Astrocyte (in vitro differentiated cells and primary cell): ENCODE results near the gene MAP1S. TPM values are rescaled to one million over a fixed set of nuclear protein-coding genes. Genes with fewer than 3 reads are reported as not detected.

Experiments used
- DNase-seq: peaks from one replicate; pipeline ENCODE4 v3.0.0-alpha.2; 2010; ENCODE audit warnings: low read depth
- FAIRE-seq: peaks from 2 replicates; lab custom pipeline; 2011; peaks lifted over from hg19 to GRCh38; lab: Jason Lieb, UNC
- H2AFZ ChIP-seq: 2 replicates; pipeline ENCODE4 v1.6.0; 2012; ENCODE audit warnings: low read depth, low read length, inconsistent platforms
- H3K27ac ChIP-seq: 2 replicates; pipeline ENCODE4 v1.5.1; 2011; ENCODE audit warnings: low read depth, low read length, inconsistent platforms
- H3K27me3 ChIP-seq: 2 replicates; pipeline ENCODE4 v1.6.0; 2011; ENCODE audit warnings: low read length, inconsistent platforms; ENCODE audit not compliant: insufficient read depth
- H3K36me3 ChIP-seq: 2 replicates; pipeline ENCODE4 v1.5.1; 2011; ENCODE audit warnings: low read length, inconsistent platforms; ENCODE audit not compliant: insufficient read depth
- H3K4me1 ChIP-seq: 2 replicates; pipeline ENCODE4 v1.5.1; 2011; ENCODE audit warnings: low read length, inconsistent platforms; ENCODE audit not compliant: insufficient read depth
- H3K4me2 ChIP-seq: 2 replicates; pipeline ENCODE4 v1.6.0; 2012; ENCODE audit warnings: low read length, inconsistent platforms
- H3K4me3 ChIP-seq: 2 replicates; pipeline ENCODE4 v1.5.1; 2011; ENCODE audit warnings: low read depth, mild to moderate bottlenecking, low read length, inconsistent platforms; ENCODE audit not compliant: insufficient read depth
- H3K79me2 ChIP-seq: 2 replicates; pipeline ENCODE4 v1.6.0; 2012; ENCODE audit warnings: mild to moderate bottlenecking, low read length, inconsistent platforms; ENCODE audit not compliant: insufficient read depth
- H3K9ac ChIP-seq: 2 replicates; pipeline ENCODE4 v1.6.0; 2012; ENCODE audit warnings: mild to moderate bottlenecking, low read length, inconsistent platforms
- H3K9me3 ChIP-seq: 2 replicates; pipeline ENCODE4 v1.5.1; 2012; ENCODE audit warnings: low read depth, mild to moderate bottlenecking, low read length, inconsistent platforms; ENCODE audit not compliant: insufficient read depth
- H4K20me1 ChIP-seq: 2 replicates; pipeline ENCODE4 v1.6.0; 2012; ENCODE audit warnings: low read length, inconsistent platforms; ENCODE audit not compliant: insufficient read depth
- H3K27ac Mint-ChIP-seq: one replicate; pipeline ENCODE4 v1.8.0; 2021; ENCODE audit warnings: mild to moderate bottlenecking, mixed read lengths; ENCODE audit not compliant: unreplicated experiment
- H3K27me3 Mint-ChIP-seq: one replicate; pipeline ENCODE4 v1.8.0; 2021; ENCODE audit warnings: low read depth, mixed read lengths; ENCODE audit not compliant: unreplicated experiment
- H3K36me3 Mint-ChIP-seq: one replicate; pipeline ENCODE4 v1.8.0; 2021; ENCODE audit warnings: low read depth, mixed read lengths; ENCODE audit not compliant: unreplicated experiment
- H3K4me1 Mint-ChIP-seq: one replicate; pipeline ENCODE4 v1.8.0; 2021; ENCODE audit warnings: low read depth, mixed read lengths; ENCODE audit not compliant: unreplicated experiment
- H3K4me3 Mint-ChIP-seq: one replicate; pipeline ENCODE4 v1.8.0; 2021; ENCODE audit warnings: mild to moderate bottlenecking, moderate library complexity, mixed read lengths; ENCODE audit not compliant: unreplicated experiment
- H3K9me3 Mint-ChIP-seq: one replicate; pipeline ENCODE4 v1.8.0; 2021; ENCODE audit warnings: mild to moderate bottlenecking, mixed read lengths; ENCODE audit not compliant: unreplicated experiment
- CTCF ChIP-seq: IDR thresholded peaks from 2 replicates; pipeline ENCODE4 v1.5.1; 2011; ENCODE audit warnings: low read depth, mild to moderate bottlenecking, inconsistent platforms, low read length, moderate library complexity; ENCODE audit not compliant: insufficient read depth
- EZH2 ChIP-seq: IDR thresholded peaks from 2 replicates; pipeline ENCODE4 v1.6.1; 2012; ENCODE audit warnings: mild to moderate bottlenecking, low read length, inconsistent platforms; ENCODE audit not compliant: insufficient read depth
- total RNA-seq: library from RNA; stranded (reverse); gene quantifications from 2 replicates; pipeline ENCODE4 v1.2.1, GENCODE V29; 2021

MAP1S gene
- total RNA-seq, 1 donor from 2014 or later = 82.2 TPM

- Histone ChIP-seq H4K20me1 (no peaks in the 10 kb centered on the region), H2AFZ (no peak overlapping the region), H3K9me3 (no peaks in the 10 kb centered on the region), H3K27me3 (no peaks in the 10 kb centered on the region), H3K9ac (no peak overlapping the region), H3K4me3 (no peak overlapping the region), H3K36me3 (no peaks in the 10 kb centered on the region), H3K4me1 (peaks cover 6% of the 10 kb centered on the region), H3K79me2 (no peaks in the 10 kb centered on the region), H3K27ac (no peak overlapping the region), H3K4me2 (no peak overlapping the region)
- FAIRE-seq (no peak), DNase-seq (no peak)
- Mint-ChIP-seq H3K4me3 (no peak overlapping the region), H3K27ac (no peak overlapping the region), H3K36me3 (no peaks in the 10 kb centered on the region), H3K4me1 (peaks cover 10% of the 10 kb centered on the region), H3K27me3 (peaks cover 21% of the 10 kb centered on the region), H3K9me3 (no peaks in the 10 kb centered on the region)
- no peak for TF ChIP-seq CTCF
- TF ChIP-seq EZH2 = no peak
These were observed 32.6 kb downstream of the MAP1S start for GRCh38 chr19:17751912-17752273.

- Histone ChIP-seq H3K36me3 (no peaks in the 10 kb centered on the region), H3K79me2 (no peaks in the 10 kb centered on the region), H3K4me3 (no peak overlapping the region), H2AFZ (no peak overlapping the region), H3K9ac (no peak overlapping the region), H3K27me3 (no peaks in the 10 kb centered on the region), H3K4me1 (peaks cover 11% of the 10 kb centered on the region), H3K9me3 (no peaks in the 10 kb centered on the region), H3K4me2 (no peak overlapping the region), H4K20me1 (no peaks in the 10 kb centered on the region), H3K27ac (no peak overlapping the region)
- H3K36me3 Mint-ChIP-seq = no peaks in the 10 kb centered on the region
- H3K27ac Mint-ChIP-seq = no peak overlapping the region
- peaks cover 22% of the 10 kb centered on the region for H3K27me3 Mint-ChIP-seq
- no peak for TF ChIP-seq CTCF
- TF ChIP-seq EZH2 = no peak
- FAIRE-seq (no peak), DNase-seq (no peak)
- no peaks in the 10 kb centered on the region for H3K9me3 Mint-ChIP-seq
- H3K4me1 Mint-ChIP-seq = peaks cover 10% of the 10 kb centered on the region
- H3K4me3 Mint-ChIP-seq = no peak overlapping the region
These were observed 33.8 kb downstream of the MAP1S start for GRCh38 chr19:17752865-17753639.

- H3K9me3 Mint-ChIP-seq = no peaks in the 10 kb centered on the region
- peaks cover 21% of the 10 kb centered on the region for H3K27me3 Mint-ChIP-seq
- peaks cover 10% of the 10 kb centered on the region for H3K4me1 Mint-ChIP-seq
- Histone ChIP-seq H3K9ac (no peak overlapping the region), H3K79me2 (no peaks in the 10 kb centered on the region), H3K4me2 (no peak overlapping the region), H3K36me3 (no peaks in the 10 kb centered on the region), H3K4me1 (peaks cover 11% of the 10 kb centered on the region), H4K20me1 (no peaks in the 10 kb centered on the region), H3K27me3 (no peaks in the 10 kb centered on the region), H3K4me3 (no peak overlapping the region), H3K9me3 (no peaks in the 10 kb centered on the region), H3K27ac (no peak overlapping the region), H2AFZ (no peak overlapping the region)
- no peak overlapping the region for H3K27ac Mint-ChIP-seq
- no peak for DNase-seq
- no peak overlapping the region for H3K4me3 Mint-ChIP-seq
- FAIRE-seq = no peak
- no peak for TF ChIP-seq EZH2
- no peak for TF ChIP-seq CTCF
- H3K36me3 Mint-ChIP-seq = no peaks in the 10 kb centered on the region
These were observed 34.7 kb downstream of the MAP1S start for GRCh38 chr19:17753976-17754375.
